Transverse colon (tissue), 4 donors: ENCODE measurements around the gene NOTCH1. TPM values are rescaled to one million over a fixed set of nuclear protein-coding genes. Genes with fewer than 3 reads are reported as not detected.

ENCODE experiments used
- DNase-seq: peaks from one replicate; pipeline ENCODE4 v3.0.0-alpha.2; 2019
- H3K27ac ChIP-seq, 4 donors: fragments of 200-600 bp; sonication (generic); 2 replicates each; pipeline ENCODE4 v1.5.1; 2016 to 2018; ENCODE audit warnings: inconsistent platforms in 4 of 4
- H3K27me3 ChIP-seq: fragments of 200-600 bp; sonication (generic); 2 replicates; pipeline ENCODE4 v1.5.1; 2017; ENCODE audit warnings: inconsistent platforms
- H3K36me3 ChIP-seq, 4 donors: fragments of 200-600 bp; sonication (generic); 2 replicates each; pipeline ENCODE4 v1.5.1; 2017 to 2019; ENCODE audit warnings: inconsistent platforms in 4 of 4
- H3K4me1 ChIP-seq, 4 donors: fragments of 200-600 bp; sonication (generic); 2 replicates each; pipeline ENCODE4 v1.5.1; 2017 to 2020; ENCODE audit warnings: inconsistent platforms in 4 of 4
- H3K4me3 ChIP-seq, 4 donors: fragments of 200-600 bp; sonication (generic); 1 replicate in 1 of 4; 2 replicates in 3 of 4; pipeline versions ENCODE4 v1.5.1 to v1.6.1; 2017 to 2019; ENCODE audit warnings: inconsistent platforms in 4 of 4
- H3K9me3 ChIP-seq, 2 donors: fragments of 200-600 bp; sonication (generic); 2 replicates each; pipeline ENCODE4 v1.5.1; 2017 to 2019; ENCODE audit warnings: inconsistent platforms in 2 of 2
- CTCF ChIP-seq, 5 experiments: fragments of 200-600 bp in 3 of 5; fragments of 450-650 bp in 2 of 5; sonication (generic) in 3 of 5; IDR thresholded peaks; 1 replicate in 2 of 5; 2 replicates in 3 of 5; pipeline ENCODE4 v1.5.1; 2016 to 2017; ENCODE audit warnings: antibody characterized with exemption in 5 of 5, inconsistent platforms in 3 of 5, mild to moderate bottlenecking in 2 of 5, moderate library complexity in 1 of 5
- EP300 ChIP-seq: sonication (generic); formaldehyde crosslinking; IDR thresholded peaks from one replicate; pipeline ENCODE4 v1.6.1; 2017; ENCODE audit warnings: antibody characterized with exemption, low read depth
- POLR2A ChIP-seq: fragments of 450-650 bp; IDR thresholded peaks from one replicate; pipeline ENCODE4 v1.6.1; 2016; ENCODE audit warnings: antibody characterized with exemption, mild to moderate bottlenecking, moderate library complexity
- POLR2AphosphoS5 ChIP-seq, 3 donors: sonication (generic); formaldehyde crosslinking; IDR thresholded peaks; one replicate each; pipeline ENCODE4 v1.6.1; 2016; ENCODE audit warnings: antibody characterized with exemption in 3 of 3
- WGBS, 2 donors: methylation state at CpG; one replicate each; pipeline ENCODE4 v1.1.5; 2018; ENCODE audit warnings: low coverage in 1 of 2; 5-methylcytosine and 5-hydroxymethylcytosine counted together
- in situ Hi-C, 4 donors: fragments of 200-750 bp; cut with MboI; loops; one replicate each; pipeline versions ENCODE4 v1.15.0 to v1.15.1; 2017; ENCODE audit warnings: low sequenced_read_pairs in 3 of 4, low pct_ligation_motif_present in 1 of 4, low pct_unique_long_range_greater_than_20kb in 1 of 4
- intact Hi-C: fragments of 100-400 bp; cut with DNase I; formaldehyde crosslinking; loops from one replicate; pipeline ENCODE4 v1.15.1; 2023; ENCODE audit warnings: low total_unique reads
- total RNA-seq, 4 donors: library from RNA; depleted of rRNA; stranded (reverse); fragments of >200 nt; gene quantifications; one replicate each; pipeline ENCODE4 v1.1.0, GENCODE V29; 2016

NOTCH1 gene
- total RNA-seq, 4 donors from 2014 or later: 48.2 to 154 (median 98.2) TPM

GRCh38 chr9:136511670-136512592, 33.9 kb downstream of the NOTCH1 start:
- DNase-seq: no peak

GRCh38 chr9:136511144-136511669, 34.6 kb downstream of the NOTCH1 start:
- peak overlapping the region; percentile 37 to 70 (median 61) for H3K27ac ChIP-seq
- 86% methylated on average over 27 of the region's 28 CpGs; no CpG with 5 or more reads in 1 of the 2 donors for WGBS, 2 donors
- in situ Hi-C loops: no loop called here
- H3K9me3 ChIP-seq: no peaks in the 10 kb centered on the region
- H3K4me3 ChIP-seq: no peak overlapping the region
- intact Hi-C loops: no loop called here
- no peaks in the 10 kb centered on the region for H3K4me1 ChIP-seq
- TF ChIP-seq CTCF (IDR thresholded peaks at IDR 0.05): no peak
- no peak for TF ChIP-seq POLR2AphosphoS5 (IDR thresholded peaks at IDR 0.05)
- no peak for TF ChIP-seq EP300
- TF ChIP-seq POLR2A: no peak
- peaks cover 0 to 70% (median 14%) of the 10 kb centered on the region in 4 donors for H3K36me3 ChIP-seq
- no peak for DNase-seq
- H3K27me3 ChIP-seq: no peaks in the 10 kb centered on the region

More at GRCh38 chr9:136511670-136512592, 33.9 kb downstream of the NOTCH1 start:
- 91% methylated on average over 45 of the region's 46 CpGs; no CpG with 5 or more reads in 1 of the 2 donors for WGBS, 2 donors
- peak overlapping the region; percentile 37 to 70 (median 61) for H3K27ac ChIP-seq
- in situ Hi-C loops: no loop called here
- no peak for TF ChIP-seq CTCF (IDR thresholded peaks at IDR 0.05)
- no peak for TF ChIP-seq POLR2A
- no peak for TF ChIP-seq EP300
- TF ChIP-seq POLR2AphosphoS5 (IDR thresholded peaks at IDR 0.05): peak in 1 of 3 donors; percentile 5
- peaks cover 0 to 63% (median 12%) of the 10 kb centered on the region in 4 donors for H3K36me3 ChIP-seq
- H3K4me3 ChIP-seq: no peak overlapping the region
- H3K27me3 ChIP-seq: no peaks in the 10 kb centered on the region
- H3K9me3 ChIP-seq: no peaks in the 10 kb centered on the region
- H3K4me1 ChIP-seq: no peaks in the 10 kb centered on the region
- intact Hi-C loops: no loop called here

- Histone ChIP-seq H3K27me3 (no peaks in the 10 kb centered on the region), H3K4me1 (no peaks in the 10 kb centered on the region), H3K4me3 (no peak overlapping the region), H3K36me3 (peaks cover 0 to 73% (median 14%) of the 10 kb centered on the region in 4 donors), H3K27ac (peak overlapping the region in 2 of 4 donors; percentile 37 to 70), H3K9me3 (no peaks in the 10 kb centered on the region)
- 89% methylated on average over 26 of the region's 26 CpGs; no CpG with 5 or more reads in 1 of the 2 donors for WGBS, 2 donors
- TF ChIP-seq EP300 (no peak), POLR2A (no peak), CTCF (IDR thresholded peaks at IDR 0.05) (no peak), POLR2AphosphoS5 (IDR thresholded peaks at IDR 0.05) (no peak)
- intact Hi-C loops: no loop called here
- in situ Hi-C loops: no loop called here
- DNase-seq: no peak
Observed at GRCh38 chr9:136510561-136510960, 35.3 kb downstream of the NOTCH1 start.

GRCh38 chr9:136509549-136509948, 36.3 kb downstream of the NOTCH1 start:
- no peaks in the 10 kb centered on the region for H3K4me1 ChIP-seq
- TF ChIP-seq CTCF (IDR thresholded peaks at IDR 0.05) (no peak), EP300 (no peak), POLR2A (no peak), POLR2AphosphoS5 (IDR thresholded peaks at IDR 0.05) (no peak)
- in situ Hi-C loops: no loop called here
- H3K27ac ChIP-seq: no peak overlapping the region
- 90% methylated on average over 25 of the region's 27 CpGs; no CpG with 5 or more reads in 1 of the 2 donors for WGBS, 2 donors
- no peak overlapping the region for H3K4me3 ChIP-seq
- H3K27me3 ChIP-seq: no peaks in the 10 kb centered on the region
- intact Hi-C loops: no loop called here
- no peak for DNase-seq
- peaks cover 0 to 76% (median 13%) of the 10 kb centered on the region in 4 donors for H3K36me3 ChIP-seq
- H3K9me3 ChIP-seq: no peaks in the 10 kb centered on the region
